ENCODE results near the gene PLCB3. TPM values are rescaled to one million over a fixed set of nuclear protein-coding genes. Genes with fewer than 3 reads are reported as not detected.

Gene PLCB3
- total and polyA plus RNA-seq, 10 of the 15 experiments (the other 5 are each of a cell fraction or from before 2014, with no cell fraction given) = 0.03 to 10.3 (median 3.3) TPM

DNA sequence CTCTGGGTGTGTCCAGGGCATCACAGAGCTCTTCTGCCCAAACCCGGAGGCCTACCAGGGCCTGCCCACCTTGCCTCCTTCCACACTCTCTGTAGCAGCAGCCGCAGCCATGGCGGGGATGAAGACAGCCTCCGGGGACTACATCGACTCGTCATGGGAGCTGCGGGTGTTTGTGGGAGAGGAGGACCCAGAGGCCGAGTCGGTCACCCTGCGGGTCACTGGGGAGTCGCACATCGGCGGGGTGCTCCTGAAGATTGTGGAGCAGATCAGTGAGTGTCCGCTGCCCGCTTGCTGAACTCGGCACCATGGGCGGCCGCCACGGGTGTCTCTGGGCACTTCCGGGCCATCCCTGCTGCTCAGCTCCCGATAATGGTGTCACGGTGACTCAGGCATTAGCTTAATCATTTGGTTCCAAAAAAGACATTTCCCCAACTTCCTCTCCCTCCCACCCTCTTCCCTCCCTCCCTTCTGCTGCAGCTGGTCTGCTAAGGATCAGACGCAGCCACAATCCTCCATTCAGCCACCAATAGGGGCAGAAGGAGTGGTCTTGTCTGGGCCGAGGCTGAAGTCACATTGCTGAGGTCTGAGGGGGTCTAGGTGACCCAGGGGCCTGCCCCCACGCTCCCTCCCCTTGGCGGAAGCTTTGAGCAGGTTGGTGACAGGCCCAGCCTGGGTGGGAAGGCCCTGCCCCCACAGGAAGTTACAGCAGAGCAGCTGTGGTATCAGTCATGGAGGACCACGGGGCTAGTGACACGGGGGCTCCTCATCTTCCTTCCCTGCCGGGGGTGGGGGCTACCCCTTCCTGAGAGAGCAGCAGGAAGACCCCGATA lies 43.9 kb upstream of the PLCB3 start (continued):
- TF ChIP-seq, protein P1, sequence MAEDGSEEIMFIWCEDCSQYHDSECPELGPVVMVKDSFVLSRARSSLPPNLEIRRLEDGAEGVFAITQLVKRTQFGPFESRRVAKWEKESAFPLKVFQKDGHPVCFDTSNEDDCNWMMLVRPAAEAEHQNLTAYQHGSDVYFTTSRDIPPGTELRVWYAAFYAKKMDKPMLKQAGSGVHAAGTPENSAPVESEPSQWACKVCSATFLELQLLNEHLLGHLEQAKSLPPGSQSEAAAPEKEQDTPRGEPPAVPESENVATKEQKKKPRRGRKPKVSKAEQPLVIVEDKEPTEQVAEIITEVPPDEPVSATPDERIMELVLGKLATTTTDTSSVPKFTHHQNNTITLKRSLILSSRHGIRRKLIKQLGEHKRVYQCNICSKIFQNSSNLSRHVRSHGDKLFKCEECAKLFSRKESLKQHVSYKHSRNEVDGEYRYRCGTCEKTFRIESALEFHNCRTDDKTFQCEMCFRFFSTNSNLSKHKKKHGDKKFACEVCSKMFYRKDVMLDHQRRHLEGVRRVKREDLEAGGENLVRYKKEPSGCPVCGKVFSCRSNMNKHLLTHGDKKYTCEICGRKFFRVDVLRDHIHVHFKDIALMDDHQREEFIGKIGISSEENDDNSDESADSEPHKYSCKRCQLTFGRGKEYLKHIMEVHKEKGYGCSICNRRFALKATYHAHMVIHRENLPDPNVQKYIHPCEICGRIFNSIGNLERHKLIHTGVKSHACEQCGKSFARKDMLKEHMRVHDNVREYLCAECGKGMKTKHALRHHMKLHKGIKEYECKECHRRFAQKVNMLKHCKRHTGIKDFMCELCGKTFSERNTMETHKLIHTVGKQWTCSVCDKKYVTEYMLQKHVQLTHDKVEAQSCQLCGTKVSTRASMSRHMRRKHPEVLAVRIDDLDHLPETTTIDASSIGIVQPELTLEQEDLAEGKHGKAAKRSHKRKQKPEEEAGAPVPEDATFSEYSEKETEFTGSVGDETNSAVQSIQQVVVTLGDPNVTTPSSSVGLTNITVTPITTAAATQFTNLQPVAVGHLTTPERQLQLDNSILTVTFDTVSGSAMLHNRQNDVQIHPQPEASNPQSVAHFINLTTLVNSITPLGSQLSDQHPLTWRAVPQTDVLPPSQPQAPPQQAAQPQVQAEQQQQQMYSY (CRISPR knock-in tag; IDR thresholded peaks at IDR 0.05) = no peak
- TF ChIP-seq POLR2A (IDR thresholded peaks at IDR 0.05; ENCODE audit: low read depth, low read length) (peak; percentile 90), LARP7 (IDR thresholded peaks at IDR 0.05) (peak; percentile 16; the same call in 1 of the 2 replicates), WRNIP1 (IDR thresholded peaks at IDR 0.05; ENCODE audit: borderline replicate concordance, low read depth, low read length) (no peak), TCF12 (IDR thresholded peaks at IDR 0.05; ENCODE audit: low read depth, low read length) (peak; percentile 93), BRCA1 (IDR thresholded peaks at IDR 0.05; ENCODE audit: low read depth, low read length) (no peak), HDGF (IDR thresholded peaks at IDR 0.05) (peak; percentile 87), PAX5 (IDR thresholded peaks at IDR 0.05; ENCODE audit: borderline replicate concordance, low read depth, low read length) (peak; percentile 62; the same call in 1 of the 2 replicates), MTA2 (IDR thresholded peaks at IDR 0.05; ENCODE audit: low read depth) (peak; percentile 52; the same call in 1 of the 2 replicates), MEF2B (IDR thresholded peaks at IDR 0.05; ENCODE audit: partially characterized antibody, poor library complexity, severe bottlenecking) (peak; percentile 59), SUZ12 (IDR thresholded peaks at IDR 0.05; ENCODE audit: unreplicated experiment) (no peak), NBN (IDR thresholded peaks at IDR 0.05) (peak; percentile 86), ZBTB40 (IDR thresholded peaks at IDR 0.05; ENCODE audit: borderline replicate concordance) (peak; percentile 70; the same call in 1 of the 2 replicates), SMAD5 (IDR thresholded peaks at IDR 0.05; ENCODE audit: low read depth) (peak; percentile 70), TARDBP (IDR thresholded peaks at IDR 0.05; ENCODE audit: borderline replicate concordance) (peak; percentile 71; the same call in 1 of the 2 replicates), SP1 (IDR thresholded peaks at IDR 0.05; ENCODE audit: low read depth, low read length) (peak; percentile 72), SIN3A (IDR thresholded peaks at IDR 0.05; ENCODE audit: low read depth, low read length) (0 out of 2 replicates have a peak, but pooled peaks have one; percentile 38), IKZF2 (IDR thresholded peaks at IDR 0.05) (peak; percentile 57 to 79), IRF4 (IDR thresholded peaks at IDR 0.05; ENCODE audit: low read depth, low read length) (0 out of 2 replicates have a peak, but pooled peaks have one; percentile 23), NR2F1 (conservative IDR thresholded peaks at IDR 0.05) (peak; percentile 76), SIX5 (IDR thresholded peaks at IDR 0.05; ENCODE audit: low read depth, low read length, severe bottlenecking) (peak; percentile 12)
- TF ChIP-seq, protein P2, sequence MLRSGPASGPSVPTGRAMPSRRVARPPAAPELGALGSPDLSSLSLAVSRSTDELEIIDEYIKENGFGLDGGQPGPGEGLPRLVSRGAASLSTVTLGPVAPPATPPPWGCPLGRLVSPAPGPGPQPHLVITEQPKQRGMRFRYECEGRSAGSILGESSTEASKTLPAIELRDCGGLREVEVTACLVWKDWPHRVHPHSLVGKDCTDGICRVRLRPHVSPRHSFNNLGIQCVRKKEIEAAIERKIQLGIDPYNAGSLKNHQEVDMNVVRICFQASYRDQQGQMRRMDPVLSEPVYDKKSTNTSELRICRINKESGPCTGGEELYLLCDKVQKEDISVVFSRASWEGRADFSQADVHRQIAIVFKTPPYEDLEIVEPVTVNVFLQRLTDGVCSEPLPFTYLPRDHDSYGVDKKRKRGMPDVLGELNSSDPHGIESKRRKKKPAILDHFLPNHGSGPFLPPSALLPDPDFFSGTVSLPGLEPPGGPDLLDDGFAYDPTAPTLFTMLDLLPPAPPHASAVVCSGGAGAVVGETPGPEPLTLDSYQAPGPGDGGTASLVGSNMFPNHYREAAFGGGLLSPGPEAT (IDR thresholded peaks at IDR 0.05; ENCODE audit: low read depth) = peak; percentile 65; the same call in 1 of the 2 replicates
